Right ventricle myocardium inferior (tissue), 1 donor: ENCODE data around the gene PSMC3. TPM values are rescaled to one million over a fixed set of nuclear protein-coding genes. Genes with fewer than 3 reads are reported as not detected.

ENCODE experiments used
- ATAC-seq: fragments of 200-7000 bp; cut with Tn5 transposase; one replicate; pipeline ENCODE4 v1.9.1; 2020; ENCODE audit warnings: mild to moderate bottlenecking, moderate library complexity
- DNase-seq: peaks from one replicate; pipeline ENCODE4 v3.0.0; 2021; ENCODE audit errors: missing footprints
- intact Hi-C: fragments of 100-400 bp; cut with DNase I; formaldehyde crosslinking; loops from one replicate; pipeline ENCODE4 v1.11.0; 2022
- total RNA-seq: library from RNA; stranded (reverse); fragmentation: NEBNext Ultra II Directional; extraction: Animal tissue kit (Norgen Biotek cat#: 25700); gene quantifications from one replicate; pipeline ENCODE4 v1.2.1, GENCODE V29; 2021
- donor health status: DM: no; HTN: yes; CAD: no; lungs with severe emphysema.

PSMC3 gene
- total RNA-seq, 1 donor from 2014 or later, result 160 TPM

DNA sequence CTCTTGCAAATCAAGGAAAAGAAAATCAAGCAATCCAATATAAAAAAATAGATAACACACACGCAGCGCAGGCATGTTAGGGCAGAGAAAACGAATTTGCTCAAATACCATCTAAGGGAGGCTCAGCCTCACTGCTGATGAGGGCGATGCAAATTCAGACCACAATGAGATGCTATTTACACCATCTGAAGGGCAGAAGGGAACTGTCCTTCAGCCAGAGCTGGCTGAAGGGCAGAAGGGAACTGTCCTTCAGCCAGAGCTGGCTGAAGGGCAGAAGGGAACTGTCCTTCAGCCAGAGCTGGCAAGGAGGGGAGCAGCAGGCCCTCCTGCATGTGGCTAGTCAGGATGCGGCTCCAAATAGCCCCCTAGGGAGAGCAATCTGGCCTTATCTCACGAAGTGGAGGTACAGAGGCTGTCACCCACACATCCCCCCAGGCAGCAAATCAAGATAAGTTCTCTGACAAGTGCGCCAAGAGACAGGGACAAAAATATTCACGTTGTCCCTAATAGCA lies 25.4 kb downstream of the PSMC3 start:
- intact Hi-C loops, result no loop called here
- peak; percentile 89 for ATAC-seq
- no peak for DNase-seq

- intact Hi-C loops, result no loop called here
- ATAC-seq, result peak; percentile 72
- no peak for DNase-seq
These were observed 26.1 kb downstream of the PSMC3 start for GRCh38 chr11:47399860-47400767.

GRCh38 chr11:47398551-47398950 lies 27.7 kb downstream of the PSMC3 start:
- ATAC-seq, result no peak
- no peak for DNase-seq
- intact Hi-C loops, result no loop called here

DNA sequence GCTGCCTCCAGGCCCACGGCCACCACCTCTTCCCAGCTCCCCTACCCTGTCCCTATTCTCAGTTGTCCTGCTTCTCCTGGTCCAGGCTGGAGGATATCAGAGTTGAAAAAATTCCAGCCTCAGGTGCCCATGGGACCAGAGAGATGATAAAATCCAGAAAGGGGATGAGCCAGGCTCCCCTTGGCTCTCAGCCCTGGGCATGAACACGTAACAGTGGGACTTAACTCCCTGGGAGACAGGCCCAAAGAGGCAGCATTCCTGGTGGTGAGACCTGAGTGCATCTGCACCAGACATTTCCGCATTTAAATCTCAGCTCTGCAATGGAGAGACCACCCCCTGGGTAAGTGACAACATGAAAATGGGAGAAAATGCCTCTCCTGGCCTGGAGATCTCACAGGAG lies 28.2 kb downstream of the PSMC3 start:
- ATAC-seq (no peak), DNase-seq (no peak)
- intact Hi-C loops, result no loop called here

- ATAC-seq (no peak), DNase-seq (no peak)
- intact Hi-C loops, result no loop called here
These were observed 30.3 kb downstream of the PSMC3 start for GRCh38 chr11:47396049-47396320.

- DNase-seq, result no peak
- no peak for ATAC-seq
- intact Hi-C loops, result no loop called here
These were observed 30.8 kb downstream of the PSMC3 start for GRCh38 chr11:47395223-47396048.

DNA sequence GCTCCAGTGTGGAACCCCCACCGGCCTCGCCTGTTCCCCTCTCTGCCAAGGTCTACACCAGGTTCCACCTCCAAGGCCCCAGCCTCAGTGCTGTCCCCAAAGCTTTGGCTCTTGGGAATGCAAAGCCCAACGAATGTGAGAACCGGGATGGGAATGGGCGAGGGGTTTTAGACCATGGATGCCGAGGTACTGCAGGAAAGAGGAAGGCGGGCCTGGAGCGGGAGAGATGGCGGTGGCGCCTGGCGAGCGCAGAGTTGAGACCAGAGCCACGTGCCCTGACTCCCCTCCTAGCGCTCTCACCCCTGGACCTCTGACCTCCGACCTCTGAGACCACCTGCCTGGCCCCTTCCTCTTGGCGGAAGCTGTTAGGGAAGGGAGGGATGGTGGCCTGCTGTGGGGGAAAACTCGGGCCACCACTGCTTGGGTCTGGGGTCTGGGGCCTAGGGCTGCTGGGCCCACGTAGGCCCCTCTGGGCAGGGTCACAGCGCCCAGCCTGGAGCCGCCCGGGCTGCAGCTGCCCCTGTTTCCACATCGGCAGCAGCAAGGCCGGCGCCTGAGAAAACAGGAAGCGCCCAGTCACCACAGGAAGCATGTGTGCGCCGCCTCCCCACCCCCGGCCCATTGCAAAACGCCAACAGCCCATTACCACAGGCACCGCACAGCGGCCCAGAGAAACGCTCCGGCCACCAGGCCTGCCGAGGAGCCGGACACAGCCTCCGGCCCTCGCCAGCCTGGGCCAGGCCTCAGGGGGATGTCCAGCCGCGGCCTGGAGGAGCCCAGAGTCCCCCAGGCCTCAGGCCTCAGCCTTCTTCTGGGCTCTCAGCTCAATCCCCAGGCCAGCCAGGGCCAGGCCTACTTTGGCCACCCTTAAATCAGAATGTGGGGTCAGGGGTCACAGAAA lies 31.7 kb downstream of the PSMC3 start:
- DNase-seq (peak; percentile 93), ATAC-seq (peak; percentile 44)
- intact Hi-C loops, result no loop called here

GRCh38 chr11:47394050-47394321 lies 32.3 kb downstream of the PSMC3 start:
- intact Hi-C loops, result no loop called here
- ATAC-seq, result peak; percentile 29
- no peak for DNase-seq

- ATAC-seq, result peak; percentile 62
- no peak for DNase-seq
- intact Hi-C loops, result no loop called here
These were observed 32.8 kb downstream of the PSMC3 start for GRCh38 chr11:47393163-47394049.

DNA sequence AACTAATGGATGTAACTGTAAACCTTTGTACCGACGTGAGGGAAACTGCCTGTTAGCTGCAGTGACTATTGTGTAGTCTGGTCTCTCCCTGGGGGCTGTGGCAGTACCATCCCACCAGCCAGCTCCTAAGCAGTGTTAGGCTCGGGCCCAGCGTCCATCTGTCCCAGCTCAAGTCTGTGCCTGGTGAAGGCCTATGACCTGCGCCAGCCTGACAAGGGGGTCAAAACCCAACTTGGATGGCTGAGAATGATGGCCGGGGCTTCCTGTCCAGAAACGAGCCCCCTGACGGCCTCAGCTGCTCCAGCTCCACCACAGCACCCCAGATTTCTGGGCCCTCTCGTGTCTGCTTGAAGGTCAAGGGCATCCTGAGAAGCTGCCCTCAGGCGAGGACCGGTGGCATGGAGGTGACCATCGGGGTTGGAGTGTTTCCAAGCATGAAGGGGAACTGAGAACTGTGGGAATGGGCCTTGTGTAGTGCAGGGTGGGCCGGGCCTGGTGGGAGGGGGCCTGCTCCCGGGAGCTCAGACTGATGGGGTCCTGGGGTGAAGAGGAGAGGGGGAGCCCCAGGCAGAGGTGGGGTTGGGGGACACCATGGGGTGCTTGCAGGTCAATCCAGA lies 33.6 kb downstream of the PSMC3 start:
- DNase-seq (no peak), ATAC-seq (no peak)
- intact Hi-C loops, result no loop called here

GRCh38 chr11:47391711-47392432 lies 34.4 kb downstream of the PSMC3 start:
- DNase-seq (no peak), ATAC-seq (no peak)
- intact Hi-C loops, result no loop called here

DNA sequence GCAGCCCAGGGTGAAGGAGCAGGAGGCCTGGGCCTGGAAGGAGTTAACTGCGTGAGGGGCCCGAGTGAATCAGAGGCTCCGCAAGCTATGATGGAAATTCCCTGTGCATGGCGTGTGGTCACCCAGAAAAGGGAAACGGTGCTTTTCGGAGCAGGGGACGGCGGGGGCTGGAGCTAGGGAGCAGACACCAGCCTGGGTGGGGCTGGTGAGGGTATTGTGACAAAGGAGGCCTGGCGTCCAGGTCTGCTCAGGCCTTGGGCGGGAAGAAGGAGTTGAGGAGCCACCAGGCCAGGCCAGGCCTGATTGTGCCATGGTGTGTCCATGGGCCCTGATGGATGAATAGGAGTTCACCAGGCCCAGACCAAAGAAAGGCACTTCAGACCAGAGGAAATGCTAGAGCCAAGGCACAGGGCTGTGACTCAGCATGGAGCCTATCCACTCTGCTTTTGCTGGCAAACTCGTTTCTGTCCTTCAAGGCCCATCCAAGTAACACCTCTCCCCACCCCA lies 35.1 kb downstream of the PSMC3 start:
- ATAC-seq (no peak), DNase-seq (peak; percentile 82)
- intact Hi-C loops, result no loop called here

DNA sequence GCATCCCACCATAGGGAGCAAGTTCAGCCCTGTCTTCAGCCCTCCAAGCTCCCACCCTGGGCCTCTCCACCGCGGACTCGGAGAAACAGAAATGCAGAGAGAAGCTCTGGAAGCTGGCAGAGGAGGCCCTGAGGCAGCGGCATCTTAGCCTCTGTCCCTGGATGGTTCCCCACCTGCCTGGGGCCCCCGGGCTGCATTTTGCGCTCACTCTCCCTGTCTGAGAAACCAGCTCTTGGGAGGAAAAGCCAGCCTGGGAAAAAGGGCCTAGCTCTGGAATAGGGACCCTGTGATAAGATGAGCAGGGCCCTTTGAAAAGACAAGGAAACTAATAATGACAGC lies 35.8 kb downstream of the PSMC3 start:
- no peak for DNase-seq
- intact Hi-C loops, result no loop called here
- no peak for ATAC-seq

GRCh38 chr11:47389577-47390421 lies 36.4 kb downstream of the PSMC3 start:
- DNase-seq (peak; percentile 81), ATAC-seq (no peak)
- intact Hi-C loops, result loop anchor here (10.0 kb wide), 1 partner anchor 455 kb away; the partner anchor contains the start of gene NUP160

DNA sequence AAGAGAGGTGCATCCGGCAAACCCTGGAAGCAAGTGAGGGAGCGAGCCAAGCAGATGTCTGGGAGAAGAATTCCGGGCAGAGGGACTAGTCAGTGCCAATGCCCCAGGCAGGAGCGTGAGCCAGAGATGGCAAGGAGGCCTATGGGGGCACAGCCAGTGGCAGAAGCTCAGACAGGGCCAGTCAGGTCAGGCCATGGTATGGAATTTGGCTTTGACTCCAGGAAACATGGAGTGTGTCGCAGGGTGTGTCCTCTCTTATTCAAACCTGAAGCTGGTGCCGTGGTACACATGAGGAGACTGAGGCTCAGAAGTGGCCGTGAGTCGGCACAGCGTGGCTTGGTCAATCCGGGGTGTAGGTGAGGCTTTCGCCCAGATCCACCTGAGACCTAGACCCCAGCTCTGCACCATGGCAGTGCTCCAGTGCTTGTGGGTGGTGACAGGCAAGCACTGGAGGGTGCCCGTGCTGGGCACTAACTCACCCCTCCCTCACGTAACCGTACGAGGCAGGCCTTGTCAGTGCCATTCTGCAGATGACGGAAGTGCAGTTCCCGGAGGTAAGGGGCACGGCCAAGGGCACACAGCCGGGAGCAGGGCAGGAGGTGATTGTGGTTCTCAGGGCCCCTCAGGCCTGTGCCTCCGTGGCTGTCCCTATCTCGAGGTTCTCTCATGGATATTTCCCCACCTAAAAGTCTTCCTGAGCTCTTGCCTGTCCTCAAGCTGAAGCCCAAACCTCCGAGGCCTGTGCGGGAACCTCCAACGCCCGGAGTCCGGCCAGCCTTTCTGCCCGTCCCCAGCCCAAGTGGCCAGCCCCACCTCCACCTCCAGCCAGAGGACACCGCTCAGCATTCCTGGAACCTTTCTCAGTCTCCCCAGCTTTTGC lies 37.3 kb downstream of the PSMC3 start:
- intact Hi-C loops, result loop anchor here (10.0 kb wide), 1 partner anchor 456 kb away; the partner anchor contains the start of gene NUP160
- ATAC-seq (no peak), DNase-seq (peak; percentile 69)
